ENCODE measurements around the gene OXSR1.
A peak's percentile ranks its signal among the peaks of the same experiment; 100 is the strongest.
"Not testable (repeated sequence)": the region's sequence is repeated elsewhere in the genome, so short reads cannot be mapped to it uniquely, and the experiment has no call there.

The OXSR1 gene

GRCh38 chr3:38128303-38128655 is 37.1 kb upstream of the OXSR1 start:
- no peak for DNase-seq

GRCh38 chr3:38129058-38129457 is 36.3 kb upstream of the OXSR1 start:
- no peak for DNase-seq

- DNase-seq: no peak
Measured at GRCh38 chr3:38130631-38131065, 34.7 kb upstream of the OXSR1 start.

GRCh38 chr3:38131621-38132369 is 33.5 kb upstream of the OXSR1 start:
- DNase-seq: peak; percentile 49

GRCh38 chr3:38133209-38133556 is 32.2 kb upstream of the OXSR1 start:
- DNase-seq: no peak

- no peak for DNase-seq
Measured at GRCh38 chr3:38133557-38134405, 31.6 kb upstream of the OXSR1 start.

- not testable (repeated sequence) for DNase-seq
Measured at GRCh38 chr3:38134517-38135143, 30.7 kb upstream of the OXSR1 start.

GRCh38 chr3:38135621-38136277 is 29.6 kb upstream of the OXSR1 start:
- DNase-seq: not testable (repeated sequence)

GRCh38 chr3:38136393-38136776 is 29.0 kb upstream of the OXSR1 start:
- peak; percentile 67 for DNase-seq

GRCh38 chr3:38136777-38137614 is 28.3 kb upstream of the OXSR1 start, which contains the start of gene ACAA1:
Gene ACAA1 (minus strand): TSS chr3:38137127. CDS start chr3:38137035, 92 bp downstream.
- peak; percentile 99 for DNase-seq

- no peak for DNase-seq
Measured at GRCh38 chr3:38137615-38138348, 27.6 kb upstream of the OXSR1 start.

GRCh38 chr3:38138349-38139190 is 26.8 kb upstream of the OXSR1 start, which contains the start of gene MYD88:
Gene MYD88 (plus strand): TSS chr3:38138661. CDS start chr3:38138701, 40 bp downstream.
- DNase-seq: peak; percentile 85

GRCh38 chr3:38139191-38139590 is 26.1 kb upstream of the OXSR1 start:
- DNase-seq: no peak

GRCh38 chr3:38139652-38140051 is 25.7 kb upstream of the OXSR1 start:
- DNase-seq: no peak

- no peak for DNase-seq
Measured at GRCh38 chr3:38140326-38141172, 24.8 kb upstream of the OXSR1 start.

- DNase-seq: no peak
Measured at GRCh38 chr3:38141173-38141951, 24.0 kb upstream of the OXSR1 start.

GRCh38 chr3:38141952-38142273 is 23.4 kb upstream of the OXSR1 start:
- DNase-seq: no peak

- no peak for DNase-seq
Measured at GRCh38 chr3:38142959-38143358, 22.4 kb upstream of the OXSR1 start.

GRCh38 chr3:38143511-38143910 is 21.8 kb upstream of the OXSR1 start:
- DNase-seq: no peak

Data from eye (tissue), 1 donor.